GM19035 (cell line): ENCODE measurements around the gene PLCB2.

ENCODE experiments used
- ATAC-seq: cut with Tn5 transposase; IDR thresholded peaks from one replicate; pipeline ENCODE4 v1.9.1; 2021; ENCODE audit not compliant: unreplicated experiment

Gene PLCB2

GRCh38 chr15:40273428-40273827 lies 34.3 kb downstream of the PLCB2 start:
- ATAC-seq = no peak

- ATAC-seq = no peak
Observed at GRCh38 chr15:40272485-40273056, 35.2 kb downstream of the PLCB2 start.

- ATAC-seq = no peak
Observed at GRCh38 chr15:40271685-40272484, 35.9 kb downstream of the PLCB2 start.

- no peak for ATAC-seq
Observed at GRCh38 chr15:40270246-40270995, 37.3 kb downstream of the PLCB2 start.

DNA sequence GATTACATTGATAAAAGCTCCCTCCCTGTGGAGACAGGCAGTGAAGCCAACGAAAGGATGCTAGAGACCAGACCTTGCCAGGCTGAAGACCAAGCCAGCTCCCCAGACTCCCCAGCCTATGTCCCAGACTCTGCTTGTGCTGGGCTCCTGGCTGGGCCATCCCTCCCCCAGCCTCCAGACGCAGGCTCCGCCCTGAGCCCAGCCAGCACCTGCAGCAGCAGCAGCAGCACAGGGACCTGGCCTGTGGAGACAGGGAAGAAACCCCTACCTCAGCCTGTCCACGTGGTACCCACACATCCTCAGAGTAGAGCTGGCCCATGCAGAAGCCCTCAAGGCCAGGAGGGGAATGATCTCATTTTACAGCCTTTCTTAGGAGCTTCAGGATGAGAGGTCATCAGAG lies 38.1 kb downstream of the PLCB2 start:
- ATAC-seq = no peak

DNA sequence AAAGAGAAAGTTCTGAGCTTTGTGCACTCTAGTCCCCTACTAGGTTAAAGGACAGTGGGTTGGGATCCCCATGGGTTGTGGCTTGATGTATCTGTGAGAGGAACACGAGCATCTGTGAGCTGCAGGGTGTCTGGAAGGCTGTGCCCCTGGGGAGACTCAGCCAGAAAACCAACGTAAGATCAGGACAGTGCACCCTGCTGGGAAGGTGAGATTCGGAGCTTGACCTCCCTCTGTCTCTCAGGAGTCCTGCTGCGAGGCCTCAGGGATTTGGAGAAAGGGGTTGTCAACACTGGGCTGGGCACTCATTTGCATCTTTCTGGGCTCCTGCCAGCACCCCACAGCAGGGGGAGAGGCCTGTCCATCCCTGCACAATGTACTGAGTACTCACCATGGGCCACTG lies 40.1 kb downstream of the PLCB2 start:
- no peak for ATAC-seq

DNA sequence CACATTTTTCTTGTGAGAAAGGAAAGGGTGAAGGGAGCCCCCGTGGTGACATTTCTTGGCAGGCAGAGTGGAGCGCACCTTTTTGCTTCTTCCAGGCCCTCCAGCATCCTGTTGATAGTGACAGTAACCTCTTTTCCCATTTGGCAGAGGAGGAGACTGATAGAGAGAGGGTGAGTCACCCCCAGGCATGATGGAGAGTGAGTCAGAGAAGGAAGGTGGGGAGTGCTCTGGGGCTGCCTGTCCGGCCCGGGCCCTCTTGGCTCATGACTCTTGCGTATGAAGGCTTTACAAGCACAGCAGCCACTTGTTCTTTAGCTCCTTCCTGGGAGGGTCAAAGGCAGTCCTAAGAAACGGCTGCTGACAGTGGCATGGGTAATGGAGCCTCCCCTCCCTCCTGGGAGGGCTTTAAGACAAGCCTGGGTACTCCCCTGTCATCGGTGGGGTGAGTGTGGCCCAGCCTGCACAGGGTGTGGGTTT lies 40.9 kb downstream of the PLCB2 start:
- no peak for ATAC-seq

GRCh38 chr15:40265875-40266274 lies 41.9 kb downstream of the PLCB2 start:
- no peak for ATAC-seq

DNA sequence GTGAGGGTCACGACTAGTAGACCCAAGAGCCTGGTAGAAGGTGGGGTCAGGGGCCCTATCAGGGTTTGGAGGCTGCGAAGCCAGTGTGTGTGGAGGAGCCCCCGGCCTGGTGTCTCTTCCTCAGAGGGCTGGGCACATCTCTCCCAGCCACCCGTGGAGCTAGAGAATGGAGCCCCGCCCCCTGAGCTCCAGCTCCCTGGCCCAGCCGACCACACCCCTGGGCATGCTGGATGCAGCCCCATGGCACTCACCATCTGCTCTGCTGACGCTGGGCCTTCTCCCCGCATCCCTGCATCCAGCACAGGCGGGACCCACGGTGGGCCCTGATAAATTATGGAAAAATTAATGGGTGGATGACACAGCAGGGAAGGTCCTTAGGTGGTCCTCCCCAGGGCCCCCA lies 42.4 kb downstream of the PLCB2 start:
- no peak for ATAC-seq

DNA sequence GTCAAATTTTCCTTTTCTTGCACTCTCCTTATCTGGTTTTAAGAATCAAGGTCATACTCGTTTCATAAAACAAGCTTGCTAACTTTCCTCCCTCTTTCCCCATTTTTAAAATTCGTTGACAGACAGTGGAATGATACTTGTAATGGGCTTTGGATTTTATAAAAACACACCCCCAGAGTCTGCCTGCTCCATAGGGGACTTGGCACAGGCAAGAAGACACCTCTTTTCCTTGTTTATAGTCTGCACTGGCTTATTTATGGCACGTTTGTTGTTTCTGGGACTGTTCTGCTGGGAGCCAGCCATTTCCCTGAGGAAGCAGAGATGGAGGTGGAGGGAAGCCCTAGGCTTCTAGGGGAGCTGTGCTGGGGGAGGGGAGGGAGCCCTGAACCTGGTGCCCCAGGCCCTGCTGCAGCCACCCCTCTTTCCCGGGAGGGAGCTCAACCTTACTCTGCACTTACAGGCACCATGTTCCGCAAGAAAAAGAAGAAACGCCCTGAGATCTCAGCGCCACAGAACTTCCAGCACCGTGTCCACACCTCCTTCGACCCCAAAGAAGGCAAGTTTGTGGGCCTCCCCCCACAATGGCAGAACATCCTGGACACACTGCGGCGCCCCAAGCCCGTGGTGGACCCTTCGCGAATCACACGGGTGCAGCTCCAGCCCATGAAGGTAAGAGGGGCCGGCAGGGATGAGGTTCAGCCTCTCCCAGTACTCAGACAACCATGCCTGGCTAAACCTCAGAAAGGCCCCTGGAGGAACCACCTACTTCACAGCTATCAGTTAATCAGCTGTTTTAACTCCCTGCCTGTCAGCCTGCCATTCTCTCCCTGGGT lies 43.2 kb downstream of the PLCB2 start:
- ATAC-seq = no peak

DNA sequence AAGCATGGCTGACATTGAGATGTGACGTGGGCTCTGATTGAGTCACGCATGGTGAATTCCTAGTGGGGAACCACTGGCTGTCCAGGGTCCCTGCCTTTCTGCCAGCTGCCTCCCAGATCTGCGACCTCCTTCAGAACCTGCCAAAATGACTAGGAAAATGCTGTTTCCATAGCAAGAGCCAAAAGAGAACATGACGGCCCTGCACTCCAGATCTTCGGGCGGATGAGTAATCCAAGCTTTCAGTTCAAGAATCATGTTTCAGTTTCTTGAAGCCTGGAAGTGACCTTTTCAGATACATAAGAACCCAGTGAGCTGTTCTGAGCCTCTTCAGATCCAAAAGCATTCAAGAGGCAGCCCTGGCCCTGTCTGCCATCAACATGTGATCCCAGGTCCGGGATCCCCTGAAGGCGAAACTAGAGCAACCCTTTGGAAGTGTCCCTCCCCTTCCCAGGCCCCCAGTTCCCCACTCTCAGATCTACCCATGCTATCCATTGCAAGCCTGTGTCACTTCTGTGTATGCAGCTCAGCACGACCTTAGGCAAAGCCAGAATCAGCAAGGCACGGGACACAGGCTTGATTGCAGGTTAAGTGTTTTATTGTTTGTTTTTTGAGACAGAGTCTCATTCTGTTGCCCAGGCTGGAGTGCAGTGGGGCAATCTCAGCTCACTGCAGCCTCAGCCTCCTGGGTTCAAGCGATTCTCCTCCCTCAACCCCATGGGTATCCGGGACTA lies 44.5 kb downstream of the PLCB2 start:
- ATAC-seq = no peak

GRCh38 chr15:40259021-40259420 lies 48.7 kb downstream of the PLCB2 start:
- no peak for ATAC-seq

GRCh38 chr15:40258544-40258943 lies 49.2 kb downstream of the PLCB2 start:
- no peak for ATAC-seq

DNA sequence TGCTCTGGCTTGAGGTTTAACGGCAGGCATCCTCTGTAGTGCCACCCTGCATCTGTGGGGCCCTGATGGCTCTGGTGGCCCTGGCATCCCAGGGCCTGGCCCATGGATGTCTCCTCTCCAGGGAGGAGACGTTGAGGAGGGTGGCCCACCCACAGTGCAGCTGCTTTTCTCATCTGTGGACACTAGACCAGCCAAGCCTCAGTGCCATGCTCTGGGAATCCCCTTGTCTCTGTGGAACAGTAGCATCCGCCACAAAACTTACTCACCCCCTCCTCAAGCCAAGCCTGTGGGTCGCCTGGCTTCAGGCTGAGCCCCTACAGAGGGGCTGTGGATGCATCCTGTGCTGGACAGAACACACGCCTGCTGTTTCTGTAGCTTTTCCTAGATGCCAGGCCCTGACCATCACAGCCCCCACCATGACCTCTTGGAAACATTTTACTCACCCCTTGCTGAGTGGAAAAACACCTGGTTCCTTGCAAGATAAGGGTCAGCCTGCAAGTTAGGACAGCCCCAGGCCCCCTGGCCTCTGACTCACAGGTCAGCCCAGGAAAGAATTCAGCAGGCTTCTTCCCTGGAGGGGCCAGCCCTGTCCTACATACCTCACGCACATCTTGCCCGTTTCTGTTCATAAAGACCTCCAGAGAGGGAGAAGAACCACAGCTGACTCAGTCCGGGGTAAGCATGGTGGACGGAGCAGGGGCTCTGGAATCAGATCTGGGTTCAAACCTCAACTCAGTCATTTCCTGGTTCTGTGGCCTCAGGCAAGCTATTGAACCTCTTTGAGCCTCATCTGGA lies 49.9 kb downstream of the PLCB2 start:
- no peak for ATAC-seq

- ATAC-seq = no peak
Observed at GRCh38 chr15:40256638-40257235, 51.0 kb downstream of the PLCB2 start.

GRCh38 chr15:40255033-40255432 lies 52.7 kb downstream of the PLCB2 start:
- ATAC-seq = no peak

- ATAC-seq = no peak
Observed at GRCh38 chr15:40254452-40254851, 53.3 kb downstream of the PLCB2 start.

DNA sequence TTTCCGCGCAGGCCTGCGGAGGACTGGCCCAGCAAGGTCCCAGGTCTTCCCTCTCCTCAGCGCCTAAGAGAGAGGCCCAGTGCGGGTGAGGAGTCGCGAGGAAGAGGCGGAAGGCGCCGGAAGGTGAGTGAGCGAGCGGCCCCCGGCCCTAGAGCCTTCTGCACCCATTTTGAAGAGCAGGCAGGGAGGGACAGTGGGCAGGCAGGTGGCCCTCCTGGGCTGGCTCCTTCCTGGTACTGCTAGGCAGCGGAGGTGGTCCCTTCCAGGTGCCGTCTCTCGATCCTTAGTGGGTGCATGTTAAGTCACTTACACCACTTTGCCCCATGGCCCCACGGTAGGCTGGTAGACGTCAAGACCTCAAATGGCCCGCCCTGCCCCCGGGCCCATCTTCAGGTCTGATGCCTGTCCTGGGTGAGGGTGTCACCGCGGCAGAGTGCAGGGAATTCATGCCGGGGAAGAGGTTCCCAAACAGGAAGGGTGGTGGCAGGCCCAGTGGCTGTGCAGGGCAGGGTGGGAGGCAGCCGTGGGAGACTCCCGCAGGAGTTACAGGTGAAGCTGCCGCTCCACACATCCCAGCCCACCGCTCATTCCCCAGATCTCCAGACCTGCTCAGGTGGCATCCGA lies 54.5 kb downstream of the PLCB2 start:
- ATAC-seq = no peak
